MCF 10A (cell line): ENCODE results near the gene BAZ2A. TPM values are rescaled to one million over a fixed set of nuclear protein-coding genes. Genes with fewer than 3 reads are reported as not detected.

Experiments used
- BruUV-seq: library from RNA; stranded (reverse); fragments of 400-500 nt; replicated peaks from 2 replicates; lab custom pipeline; 2021; lab: Mats Ljungman, UMichigan
- CTCF ChIA-PET: fragments of 300-600 bp; sonication (Branson Sonifier 250); formaldehyde crosslinking; extraction: SDS; loops from one replicate; lab custom pipeline; 2021; ENCODE audit warnings: antibody characterized with exemption, inconsistent platforms; lab: Yijun Ruan, JAX
- POLR2A ChIA-PET: fragments of 300-600, 350-650 bp; sonication (Branson Sonifier 250); formaldehyde crosslinking; extraction: SDS; loops from one replicate; lab custom pipeline; 2020; ENCODE audit warnings: antibody characterized with exemption, inconsistent platforms; lab: Yijun Ruan, JAX
- DNase-seq: peaks from one replicate; pipeline ENCODE4 v3.0.0-alpha.2; 2018; ENCODE audit not compliant: unreplicated experiment
- H3K27ac Mint-ChIP-seq: one replicate; pipeline ENCODE4 v1.8.0; 2022; ENCODE audit warnings: mild to moderate bottlenecking, low read depth, mixed read lengths; ENCODE audit not compliant: unreplicated experiment
- H3K27me3 Mint-ChIP-seq: one replicate; pipeline ENCODE4 v1.8.0; 2022; ENCODE audit warnings: mixed read lengths; ENCODE audit not compliant: insufficient read depth, unreplicated experiment
- H3K36me3 Mint-ChIP-seq: one replicate; pipeline ENCODE4 v1.8.0; 2022; ENCODE audit warnings: mild to moderate bottlenecking, moderate library complexity, mixed read lengths; ENCODE audit not compliant: insufficient read depth, unreplicated experiment
- H3K4me1 Mint-ChIP-seq: one replicate; pipeline ENCODE4 v1.8.0; 2022; ENCODE audit warnings: mixed read lengths; ENCODE audit not compliant: insufficient read depth, unreplicated experiment
- H3K4me3 Mint-ChIP-seq: one replicate; pipeline ENCODE4 v1.8.0; 2022; ENCODE audit warnings: mild to moderate bottlenecking, moderate library complexity, mixed read lengths; ENCODE audit not compliant: unreplicated experiment
- H3K9me3 Mint-ChIP-seq: one replicate; pipeline ENCODE4 v1.8.0; 2022; ENCODE audit warnings: mixed read lengths; ENCODE audit not compliant: unreplicated experiment
- intact Hi-C: fragments of 100-400 bp; cut with micrococcal nuclease; formaldehyde crosslinking; loops from 2 replicates; pipeline ENCODE4 v1.14.1; 2022
- total RNA-seq: library from RNA; stranded (reverse); gene quantifications from 2 replicates; pipeline ENCODE4 v1.2.3, GENCODE V29; 2022
- TF ChIP-seq, protein P1 (sequence below): fragments of 200-600 bp; IDR thresholded peaks from one replicate; pipeline ENCODE4 v1.8.0; 2022; ENCODE audit warnings: antibody characterized with exemption, mild to moderate bottlenecking; ENCODE audit not compliant: unreplicated experiment

Gene BAZ2A
- total RNA-seq, 1 experiment from 2014 or later, result 87.3 TPM

DNA sequence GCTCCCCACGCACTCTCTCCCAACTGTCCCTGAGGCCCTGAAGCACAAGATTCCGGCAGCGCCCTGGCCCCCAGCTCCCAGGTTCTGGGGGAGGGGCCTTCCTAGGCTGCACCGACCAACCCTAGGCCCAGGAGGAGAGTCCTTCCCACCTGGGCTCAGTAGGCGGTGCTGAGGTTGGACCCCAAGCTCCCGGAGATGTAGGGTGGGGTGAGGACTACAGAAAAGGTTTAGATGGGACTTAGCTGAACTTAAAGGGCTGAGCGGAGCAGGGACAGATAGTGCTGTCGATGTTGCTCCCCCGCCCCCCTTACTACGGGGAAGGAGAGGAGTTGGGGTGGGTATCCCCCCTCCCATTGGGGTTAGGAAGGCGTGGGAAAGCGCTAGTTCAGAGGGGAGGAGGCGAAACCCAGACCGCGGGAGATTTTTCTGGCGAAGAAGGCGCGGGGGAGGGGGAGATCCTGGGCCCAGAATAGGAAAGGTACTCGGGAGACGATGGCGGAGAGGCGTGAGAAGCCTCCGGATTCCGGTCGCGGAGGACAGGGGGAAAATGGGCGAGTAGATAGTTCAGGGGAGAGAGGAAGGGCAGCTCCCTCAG, 4.2 kb upstream of the BAZ2A start:
- Mint-ChIP-seq H3K4me1 (peaks cover 55% of the 10 kb centered on the region), H3K27ac (peak overlapping the region; percentile 90), H3K4me3 (peak overlapping the region; percentile 95), H3K9me3 (no peaks in the 10 kb centered on the region), H3K36me3 (peaks cover 27% of the 10 kb centered on the region), H3K27me3 (no peaks in the 10 kb centered on the region)
- ChIA-PET POLR2A (interaction anchor here (0.6 to 9.3 kb wide), 25 partner anchors 9 to 516 kb away, joined by 3 to 181 read pairs (median 4); partner anchors contain the start of genes ATP5F1B, NACA, PTGES3 and RBMS2), CTCF (interaction anchor here (0.6 to 3.0 kb wide), 8 partner anchors 12 to 166 kb away, joined by 3 to 45 read pairs (median 3); partner anchors contain the start of genes ATP5F1B and SPRYD4)
- BruUV-seq, result no TSS peak
- intact Hi-C loops, result no loop called here
- peak; percentile 72 for DNase-seq
- TF ChIP-seq, protein P1, sequence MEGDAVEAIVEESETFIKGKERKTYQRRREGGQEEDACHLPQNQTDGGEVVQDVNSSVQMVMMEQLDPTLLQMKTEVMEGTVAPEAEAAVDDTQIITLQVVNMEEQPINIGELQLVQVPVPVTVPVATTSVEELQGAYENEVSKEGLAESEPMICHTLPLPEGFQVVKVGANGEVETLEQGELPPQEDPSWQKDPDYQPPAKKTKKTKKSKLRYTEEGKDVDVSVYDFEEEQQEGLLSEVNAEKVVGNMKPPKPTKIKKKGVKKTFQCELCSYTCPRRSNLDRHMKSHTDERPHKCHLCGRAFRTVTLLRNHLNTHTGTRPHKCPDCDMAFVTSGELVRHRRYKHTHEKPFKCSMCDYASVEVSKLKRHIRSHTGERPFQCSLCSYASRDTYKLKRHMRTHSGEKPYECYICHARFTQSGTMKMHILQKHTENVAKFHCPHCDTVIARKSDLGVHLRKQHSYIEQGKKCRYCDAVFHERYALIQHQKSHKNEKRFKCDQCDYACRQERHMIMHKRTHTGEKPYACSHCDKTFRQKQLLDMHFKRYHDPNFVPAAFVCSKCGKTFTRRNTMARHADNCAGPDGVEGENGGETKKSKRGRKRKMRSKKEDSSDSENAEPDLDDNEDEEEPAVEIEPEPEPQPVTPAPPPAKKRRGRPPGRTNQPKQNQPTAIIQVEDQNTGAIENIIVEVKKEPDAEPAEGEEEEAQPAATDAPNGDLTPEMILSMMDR, result no peak

DNA sequence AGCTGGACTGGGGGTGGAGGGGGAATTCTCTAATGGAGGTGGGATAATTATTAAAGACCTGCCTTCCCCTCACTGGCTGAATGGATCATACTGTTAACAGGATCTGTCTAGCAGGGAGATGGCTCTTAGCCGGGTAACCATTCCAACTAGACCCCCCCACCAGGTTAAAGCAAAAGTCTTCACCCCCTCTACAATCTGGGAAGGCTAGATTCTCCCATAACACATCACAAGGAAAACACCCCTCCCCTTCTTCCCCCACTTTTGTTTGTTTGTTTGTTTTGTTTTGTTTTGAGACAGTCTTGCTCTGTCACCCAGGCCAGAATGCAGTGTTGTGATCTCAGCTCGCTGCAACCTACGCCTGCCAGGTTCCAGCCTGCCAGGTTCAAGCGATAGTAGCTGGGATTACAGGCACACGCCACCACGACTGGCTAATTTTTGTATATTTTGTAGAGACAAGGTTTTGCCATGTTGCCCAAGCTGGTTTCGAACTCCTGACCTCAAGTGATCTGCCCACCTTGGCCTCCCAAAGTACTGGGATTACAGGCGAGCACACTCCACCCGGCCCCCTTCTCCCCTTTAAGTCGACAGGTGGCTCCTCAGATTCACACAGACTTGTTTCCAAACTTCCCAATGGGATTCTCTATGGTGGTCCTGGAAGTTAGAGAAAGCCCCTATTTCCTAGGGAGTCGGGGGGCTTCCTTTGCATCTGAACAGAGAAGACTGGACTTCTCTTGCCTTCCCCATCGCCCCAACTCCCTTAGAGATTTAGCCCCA, 3.5 kb upstream of the BAZ2A start:
- H3K4me1 Mint-ChIP-seq, result peaks cover 57% of the 10 kb centered on the region
- no peaks in the 10 kb centered on the region for H3K9me3 Mint-ChIP-seq
- DNase-seq, result no peak
- peaks cover 20% of the 10 kb centered on the region for H3K36me3 Mint-ChIP-seq
- ChIA-PET CTCF (interaction anchor here (0.6 to 1.0 kb wide), 8 partner anchors 12 to 165 kb away, joined by 3 read pairs; partner anchors contain the start of genes ATP5F1B and SPRYD4), POLR2A (interaction anchor here (0.6 to 9.3 kb wide), 16 partner anchors 8 to 440 kb away, joined by 3 to 181 read pairs (median 4); partner anchors contain the start of genes ATP5F1B, NACA, PTGES3 and RBMS2)
- H3K4me3 Mint-ChIP-seq, result peak overlapping the region; percentile 95
- no TSS peak for BruUV-seq
- H3K27me3 Mint-ChIP-seq, result no peaks in the 10 kb centered on the region
- TF ChIP-seq, protein P1, result no peak
- intact Hi-C loops, result no loop called here
- H3K27ac Mint-ChIP-seq, result peak overlapping the region; percentile 90

DNA sequence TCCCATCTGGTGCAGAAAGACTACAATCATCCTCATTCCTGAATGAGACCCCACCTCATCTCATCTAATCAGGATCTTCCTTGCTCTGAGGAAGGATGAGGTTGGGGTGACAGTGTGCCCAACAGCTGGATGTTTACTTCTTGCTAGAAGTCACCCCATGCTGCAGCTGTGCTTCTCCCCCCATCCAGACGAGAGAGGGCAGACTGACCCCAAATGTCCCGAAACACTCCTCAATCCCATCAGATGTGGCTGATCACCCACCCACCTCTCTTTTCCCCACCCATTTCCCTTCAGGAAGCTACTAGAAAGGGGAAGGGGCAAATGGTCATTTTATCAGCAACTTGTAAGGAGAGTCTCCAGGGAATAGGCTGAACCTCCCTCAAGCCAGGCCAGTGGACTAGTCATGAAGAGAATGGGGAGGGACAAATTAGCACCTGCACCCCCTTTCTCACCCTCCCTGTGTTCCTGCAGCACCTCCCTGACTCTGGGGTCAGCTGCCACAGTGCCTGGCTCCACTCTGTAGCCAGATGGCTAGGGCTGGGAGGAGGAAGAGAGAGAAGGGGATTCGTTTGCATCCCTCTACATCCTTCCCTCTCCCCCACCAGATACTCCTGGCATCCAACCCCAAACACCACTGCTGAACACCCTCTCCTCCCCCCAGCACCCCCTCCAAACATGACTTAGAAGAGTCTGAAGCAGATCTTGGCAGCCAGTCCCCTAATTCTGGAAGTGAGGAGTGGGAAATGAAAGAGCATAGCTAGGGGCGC, 2.8 kb upstream of the BAZ2A start:
- H3K9me3 Mint-ChIP-seq, result no peaks in the 10 kb centered on the region
- H3K4me1 Mint-ChIP-seq, result peaks cover 56% of the 10 kb centered on the region
- peaks cover 17% of the 10 kb centered on the region for H3K36me3 Mint-ChIP-seq

More for the DNA sequence above, 2.8 kb upstream of the BAZ2A start:
- H3K27me3 Mint-ChIP-seq, result no peaks in the 10 kb centered on the region
- ChIA-PET CTCF (interaction anchor here (0.7 to 0.8 kb wide), 2 partner anchors 13 to 42 kb away, joined by 3 read pairs; partner anchors contain the start of gene ATP5F1B), POLR2A (interaction anchor here (1.0 to 9.3 kb wide), 7 partner anchors 7 to 118 kb away, joined by 3 to 181 read pairs (median 34); partner anchors contain the start of genes ATP5F1B, PTGES3 and RBMS2)
- H3K4me3 Mint-ChIP-seq, result peak overlapping the region; percentile 95
- H3K27ac Mint-ChIP-seq, result peak overlapping the region; percentile 90
- DNase-seq, result no peak
- TF ChIP-seq, protein P1, result no peak
- BruUV-seq, result no TSS peak
- intact Hi-C loops, result no loop called here
